Spleen (tissue), 3 donors: ENCODE data around the gene ZNF766.

ENCODE experiments used
- POLR2A ChIP-seq, 3 donors: fragments of 450-650 bp; IDR thresholded peaks; one replicate each; pipeline ENCODE4 v1.5.1; 2017; ENCODE audit warnings: antibody characterized with exemption in 3 of 3, mild to moderate bottlenecking in 1 of 3
- POLR2AphosphoS5 ChIP-seq, 3 donors: sonication (generic); formaldehyde crosslinking; IDR thresholded peaks; one replicate each; pipeline ENCODE4 v1.5.1; 2017; ENCODE audit warnings: antibody characterized with exemption in 3 of 3

- no peak for TF ChIP-seq POLR2A (IDR thresholded peaks at IDR 0.05)
- no peak for TF ChIP-seq POLR2AphosphoS5 (IDR thresholded peaks at IDR 0.05)
These were observed 41.4 kb upstream of the ZNF766 start for GRCh38 chr19:52227980-52228379.
